Spleen (tissue), 7 donors: ENCODE data around the gene CARHSP1.

Experiments used
- POLR2AphosphoS5 ChIP-seq, 3 donors: sonication (generic); formaldehyde crosslinking; IDR thresholded peaks; one replicate each; pipeline ENCODE4 v1.5.1; 2017; ENCODE audit warnings: antibody characterized with exemption in 3 of 3
- TF ChIP-seq, protein P1 (sequence below), 11 experiments: fragments of 200-600 bp in 7 of 11; fragments of 450-650 bp in 4 of 11; sonication (generic) in 4 of 11; IDR thresholded peaks in 8 of 11; conservative IDR thresholded peaks in 3 of 11; 1 replicate in 7 of 11; 2 replicates in 4 of 11; pipeline versions ENCODE4 v1.4.0 to v1.8.0; 2016 to 2021; ENCODE audit warnings: antibody characterized with exemption in 11 of 11, inconsistent platforms in 4 of 11, mild to moderate bottlenecking in 1 of 11
- donor health status: DM: no; HTN: no; CAD: no; lungs with moderate emphysema.
- donor health status: DM: no; HTN: no; CAD: no.
- donor health status: DM: no; HTN: no; CAD: no.

GRCh38 chr16:8858994-8859912 lies 9.6 kb downstream of the CARHSP1 start:
- TF ChIP-seq, protein P1, sequence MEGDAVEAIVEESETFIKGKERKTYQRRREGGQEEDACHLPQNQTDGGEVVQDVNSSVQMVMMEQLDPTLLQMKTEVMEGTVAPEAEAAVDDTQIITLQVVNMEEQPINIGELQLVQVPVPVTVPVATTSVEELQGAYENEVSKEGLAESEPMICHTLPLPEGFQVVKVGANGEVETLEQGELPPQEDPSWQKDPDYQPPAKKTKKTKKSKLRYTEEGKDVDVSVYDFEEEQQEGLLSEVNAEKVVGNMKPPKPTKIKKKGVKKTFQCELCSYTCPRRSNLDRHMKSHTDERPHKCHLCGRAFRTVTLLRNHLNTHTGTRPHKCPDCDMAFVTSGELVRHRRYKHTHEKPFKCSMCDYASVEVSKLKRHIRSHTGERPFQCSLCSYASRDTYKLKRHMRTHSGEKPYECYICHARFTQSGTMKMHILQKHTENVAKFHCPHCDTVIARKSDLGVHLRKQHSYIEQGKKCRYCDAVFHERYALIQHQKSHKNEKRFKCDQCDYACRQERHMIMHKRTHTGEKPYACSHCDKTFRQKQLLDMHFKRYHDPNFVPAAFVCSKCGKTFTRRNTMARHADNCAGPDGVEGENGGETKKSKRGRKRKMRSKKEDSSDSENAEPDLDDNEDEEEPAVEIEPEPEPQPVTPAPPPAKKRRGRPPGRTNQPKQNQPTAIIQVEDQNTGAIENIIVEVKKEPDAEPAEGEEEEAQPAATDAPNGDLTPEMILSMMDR (IDR thresholded peaks at IDR 0.05 in 8 of 11, conservative IDR thresholded peaks at IDR 0.05 in 3 of 11) = no peak
- peak in 2 of 3 donors; percentile 15 to 55 for TF ChIP-seq POLR2AphosphoS5 (IDR thresholded peaks at IDR 0.05)
